HG03442 (cell line): ENCODE data around the gene ENC1.
A peak's percentile ranks its signal among the peaks of the same experiment; 100 is the strongest.

Experiments used
- ATAC-seq: cut with Tn5 transposase; IDR thresholded peaks from one replicate; pipeline ENCODE4 v1.9.1; 2021; ENCODE audit warnings: mild to moderate bottlenecking, moderate library complexity; ENCODE audit not compliant: unreplicated experiment

ENC1 gene

DNA sequence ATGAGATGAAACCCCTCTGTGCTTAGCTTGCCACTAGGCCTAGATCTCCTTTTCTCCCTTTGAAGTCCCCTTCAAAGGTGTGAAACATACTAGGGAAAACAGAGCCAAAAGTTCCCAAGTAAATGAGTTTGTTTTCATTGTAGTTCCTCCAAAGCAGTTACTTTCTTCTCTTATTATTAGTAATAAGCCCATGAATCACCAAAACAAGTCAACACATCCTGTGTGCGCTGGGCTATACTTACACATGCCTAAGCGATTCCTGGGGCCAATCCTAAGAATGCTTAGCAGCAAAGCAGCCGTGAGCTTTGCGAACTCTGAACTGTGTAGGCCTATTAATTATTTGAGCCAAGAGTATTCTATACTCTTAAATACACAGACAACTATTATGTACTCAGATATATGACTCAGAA is 7.6 kb downstream of the ENC1 start:
- ATAC-seq = no peak

DNA sequence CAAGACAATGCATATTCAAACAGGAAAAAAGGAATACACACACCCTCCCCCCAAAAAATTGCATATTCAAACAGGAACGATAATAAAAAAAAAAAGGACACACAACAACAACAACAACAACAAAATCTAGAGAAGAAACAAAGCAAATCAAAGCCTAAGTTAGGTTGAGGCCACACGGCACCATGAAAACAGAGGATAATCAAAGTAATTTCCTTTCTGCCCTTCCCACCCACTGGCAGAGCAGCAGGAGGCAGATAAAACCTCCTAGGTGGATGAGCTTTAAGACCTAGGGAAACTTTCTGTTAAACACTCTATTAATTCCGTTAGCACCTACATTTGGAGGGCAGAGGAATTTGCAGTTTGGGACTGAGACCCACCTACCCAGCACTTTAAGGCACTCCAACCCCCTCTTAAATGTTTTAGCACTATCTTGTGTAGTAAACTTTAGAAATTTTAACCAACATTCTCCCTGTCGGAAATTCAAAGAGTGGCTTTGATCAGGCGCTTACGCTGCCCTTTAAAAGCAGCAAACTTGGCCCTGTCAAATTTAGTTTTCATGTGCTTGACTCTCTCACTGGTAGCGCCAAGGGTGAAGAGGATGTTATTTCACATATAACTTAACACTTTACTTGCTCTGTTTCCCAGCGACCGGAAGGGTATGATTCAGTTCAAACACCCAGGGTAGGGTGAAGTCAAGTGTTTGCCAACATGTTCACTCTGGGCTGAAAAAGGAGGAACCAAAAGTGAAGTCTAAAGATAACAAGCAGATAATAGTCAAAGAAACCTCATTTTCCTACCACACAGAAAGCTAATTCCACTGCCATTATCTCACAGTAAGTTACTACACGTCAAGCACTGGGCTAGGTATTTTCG is 9.2 kb downstream of the ENC1 start:
- peak; percentile 89 for ATAC-seq

GRCh38 chr5:74630453-74631066 is 10.0 kb downstream of the ENC1 start:
- ATAC-seq = no peak

GRCh38 chr5:74629326-74629725 is 11.2 kb downstream of the ENC1 start:
- ATAC-seq = no peak

DNA sequence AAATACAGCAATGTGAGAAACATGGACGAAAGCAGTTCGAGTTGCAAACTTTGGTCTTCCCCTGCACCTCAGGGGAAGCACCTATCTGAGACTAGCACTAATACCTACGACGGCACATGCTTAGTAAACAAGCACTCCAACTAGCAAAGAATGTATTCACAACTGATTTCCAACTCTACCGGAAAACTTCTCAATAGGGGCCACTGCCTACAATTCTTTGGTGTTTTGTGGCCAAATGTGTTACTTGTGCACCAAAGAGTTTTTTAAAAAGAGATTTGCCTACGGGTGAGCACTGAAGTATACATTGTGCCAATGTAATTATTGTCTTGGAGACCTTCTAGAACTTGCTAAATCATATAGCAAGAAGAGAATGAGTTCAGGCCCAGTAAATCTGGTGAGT is 12.2 kb downstream of the ENC1 start:
- no peak for ATAC-seq

GRCh38 chr5:74627646-74628279 is 12.8 kb downstream of the ENC1 start:
- no peak for ATAC-seq

- no peak for ATAC-seq
Measured at GRCh38 chr5:74626386-74627222, 13.9 kb downstream of the ENC1 start.

DNA sequence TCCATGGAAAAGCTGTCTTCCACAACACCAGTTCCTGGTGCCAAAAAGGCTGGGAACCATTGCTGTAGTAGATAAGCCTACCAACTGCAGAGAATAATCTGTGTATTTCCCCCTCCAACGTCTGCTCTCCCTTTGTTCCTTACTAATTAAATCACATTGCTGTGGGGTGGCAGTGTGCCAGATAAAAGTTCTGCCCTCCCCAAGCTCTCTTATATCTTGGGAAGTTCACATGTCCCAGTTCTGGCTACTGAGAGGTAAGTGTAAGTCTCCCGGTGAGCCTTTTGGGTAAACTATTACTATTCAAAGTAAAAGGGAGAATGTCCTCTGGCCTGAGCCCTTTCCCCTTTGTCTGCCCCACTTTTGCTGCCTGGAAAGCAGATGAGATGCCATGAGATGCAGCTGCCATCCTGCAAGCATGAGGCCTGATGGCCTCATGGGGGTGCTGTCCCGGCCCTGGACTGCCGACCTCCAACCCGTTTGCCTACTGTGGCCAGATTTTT is 14.7 kb downstream of the ENC1 start:
- ATAC-seq = no peak

DNA sequence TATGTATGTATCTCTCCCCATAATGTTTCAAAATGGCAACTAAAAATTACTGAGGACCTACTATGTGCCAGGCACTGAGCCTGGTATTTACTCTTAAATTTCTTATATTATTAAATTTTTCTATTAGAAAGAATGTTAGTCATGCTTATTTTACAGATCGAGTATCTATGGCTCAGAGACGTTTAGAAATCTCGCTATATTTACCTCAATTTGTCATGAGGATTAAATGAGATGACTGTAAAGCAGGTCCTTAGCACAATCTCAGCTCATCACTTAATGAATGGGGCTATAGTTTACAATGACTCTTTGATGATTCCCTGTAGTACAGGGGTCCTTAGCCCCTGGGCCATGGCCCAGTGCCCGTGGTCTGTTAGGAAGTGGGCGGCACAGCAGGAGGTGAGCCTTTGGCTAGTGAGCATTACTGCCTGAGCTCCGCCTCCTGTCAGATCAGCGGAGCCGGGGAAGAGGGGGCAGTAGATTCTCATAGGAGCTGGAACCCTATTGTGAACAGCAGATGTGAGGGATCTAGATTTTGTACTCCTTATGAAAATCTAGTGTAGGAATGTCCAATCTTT is 15.5 kb downstream of the ENC1 start:
- no peak for ATAC-seq

DNA sequence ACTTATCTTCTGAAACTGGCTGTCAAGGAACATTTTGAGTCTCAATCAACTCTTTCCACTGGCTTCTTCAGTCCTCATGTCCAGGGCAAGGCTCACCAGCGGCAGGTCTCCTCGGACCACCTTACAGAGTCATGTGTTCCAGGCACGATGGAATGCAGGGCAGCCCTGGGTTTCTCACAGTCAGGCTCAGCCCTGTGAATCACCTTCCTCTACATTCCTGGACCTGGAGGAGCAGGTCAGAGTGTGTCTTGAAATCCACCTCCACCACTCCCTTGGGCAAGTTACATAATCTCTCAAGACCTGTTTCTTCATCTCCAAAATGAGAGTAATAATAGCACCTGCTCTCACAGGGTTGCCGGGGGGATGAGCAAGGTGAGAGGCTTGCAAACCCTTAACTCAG is 16.0 kb downstream of the ENC1 start:
- no peak for ATAC-seq

DNA sequence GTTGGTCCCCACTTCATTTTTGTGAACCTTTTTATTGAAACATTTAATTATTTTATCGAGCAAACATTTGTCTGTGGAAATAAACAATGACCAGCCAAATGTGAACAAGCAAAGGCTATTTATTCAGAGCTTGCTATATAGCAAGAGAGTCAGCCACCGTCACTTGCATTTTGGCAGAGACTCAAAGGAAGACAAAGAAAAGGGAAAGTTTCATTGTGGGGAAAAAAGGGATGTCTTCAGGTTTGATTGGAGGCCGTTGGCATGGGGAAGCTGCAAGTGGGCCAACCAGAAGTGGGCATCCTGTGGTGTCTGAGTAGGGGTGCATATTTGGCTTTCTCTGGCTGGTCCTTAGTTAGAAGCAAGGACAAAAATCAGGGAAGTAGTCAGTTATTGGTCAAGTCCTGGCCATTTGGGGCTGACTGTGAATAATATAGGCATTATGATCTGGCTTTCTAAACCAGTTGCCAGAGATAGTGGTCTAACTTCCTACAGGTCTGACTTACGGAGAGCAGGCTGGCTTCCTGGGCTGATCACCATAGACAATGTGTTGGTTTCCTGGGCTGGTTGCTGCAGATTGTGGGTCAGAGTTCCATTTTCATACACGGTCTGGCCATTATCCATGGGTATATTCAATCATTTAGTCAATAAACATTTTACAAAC is 16.6 kb downstream of the ENC1 start:
- no peak for ATAC-seq

DNA sequence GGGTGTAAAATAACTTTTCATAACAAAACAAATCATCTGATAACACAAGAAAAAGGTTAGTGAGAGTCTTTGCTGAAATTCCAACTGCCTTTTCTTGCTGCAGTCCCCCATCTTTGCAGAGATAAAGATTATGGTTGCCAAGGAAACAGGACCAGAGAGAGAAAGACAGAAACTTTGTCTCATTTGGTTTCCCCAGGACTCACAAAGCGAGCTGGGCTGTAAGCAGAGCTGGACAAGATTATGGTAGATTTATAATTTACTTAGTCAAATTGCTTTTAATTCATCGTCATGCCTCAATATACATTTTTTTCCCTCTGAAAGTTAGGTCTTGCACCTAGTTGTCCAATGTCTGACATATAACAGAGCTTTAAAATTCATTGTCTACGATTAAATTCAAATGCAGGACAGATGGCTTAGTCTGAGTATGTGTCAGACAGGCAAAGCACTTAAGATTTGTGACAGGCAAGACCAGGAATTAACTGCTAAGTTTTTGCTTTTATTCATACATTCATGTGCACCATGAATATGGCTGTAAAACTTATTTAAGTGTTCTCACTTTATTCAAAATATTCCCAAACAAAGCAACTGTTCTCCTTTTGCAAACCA is 17.4 kb downstream of the ENC1 start:
- no peak for ATAC-seq

- peak; percentile 79 for ATAC-seq
Measured at GRCh38 chr5:74622122-74622521, 18.4 kb downstream of the ENC1 start.

DNA sequence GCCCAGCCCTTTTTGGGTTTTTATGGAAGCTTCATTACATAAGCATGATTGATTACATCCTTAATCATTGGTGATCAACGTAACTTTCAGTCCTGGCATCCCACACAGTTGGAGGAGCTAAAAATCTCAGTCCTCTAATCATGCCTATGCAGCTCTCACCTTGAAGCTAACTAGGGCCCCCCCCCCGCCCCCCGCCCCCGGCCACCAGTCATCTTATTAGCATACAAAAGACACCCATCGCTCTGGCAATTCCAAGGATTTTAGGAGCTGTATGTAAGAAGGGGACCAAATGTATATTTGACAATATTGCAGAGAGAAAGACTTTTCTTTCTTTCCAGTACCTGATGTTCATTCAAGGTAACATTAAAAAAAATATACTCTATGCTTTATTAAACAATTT is 19.0 kb downstream of the ENC1 start:
- no peak for ATAC-seq

DNA sequence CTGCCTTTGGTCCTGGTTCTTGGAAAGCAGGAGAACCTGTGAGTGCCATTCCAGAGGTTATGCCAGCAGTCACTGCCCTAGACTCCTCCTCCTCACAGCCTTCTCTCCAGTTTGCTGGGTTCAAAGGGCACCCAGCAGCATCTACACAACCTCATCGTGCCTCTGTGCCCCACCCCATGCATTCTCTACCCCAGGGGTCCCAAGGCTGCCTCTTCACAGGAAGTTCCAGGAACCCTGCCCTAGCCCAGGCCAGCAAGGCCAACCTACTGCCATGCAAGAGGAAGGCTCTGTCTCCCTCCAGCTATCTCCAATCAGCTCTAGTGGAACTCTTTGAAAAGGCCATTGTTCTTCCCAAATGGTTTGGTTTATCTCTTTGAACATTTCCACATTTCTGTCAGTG is 21.2 kb downstream of the ENC1 start:
- no peak for ATAC-seq

GRCh38 chr5:74618106-74618505 is 22.4 kb downstream of the ENC1 start:
- ATAC-seq = no peak

DNA sequence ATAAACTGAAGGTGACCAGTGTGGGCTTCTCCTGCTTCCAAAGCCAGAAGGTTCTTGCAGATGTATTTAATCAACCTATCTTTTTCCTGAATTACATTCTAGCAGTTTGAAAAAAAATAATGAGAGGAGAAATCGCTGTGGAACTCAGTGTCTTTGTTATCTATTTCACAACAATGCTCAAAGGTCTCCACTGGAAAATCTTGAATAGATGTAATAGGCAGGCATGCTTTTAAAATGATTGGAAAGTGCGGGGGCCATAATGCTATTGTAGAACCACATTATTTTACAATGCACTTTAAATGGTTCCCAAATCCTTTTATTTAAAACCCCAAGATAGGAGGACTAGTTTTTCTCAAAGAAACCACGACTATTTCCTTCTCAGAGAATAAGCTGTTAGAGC is 23.3 kb downstream of the ENC1 start:
- no peak for ATAC-seq

DNA sequence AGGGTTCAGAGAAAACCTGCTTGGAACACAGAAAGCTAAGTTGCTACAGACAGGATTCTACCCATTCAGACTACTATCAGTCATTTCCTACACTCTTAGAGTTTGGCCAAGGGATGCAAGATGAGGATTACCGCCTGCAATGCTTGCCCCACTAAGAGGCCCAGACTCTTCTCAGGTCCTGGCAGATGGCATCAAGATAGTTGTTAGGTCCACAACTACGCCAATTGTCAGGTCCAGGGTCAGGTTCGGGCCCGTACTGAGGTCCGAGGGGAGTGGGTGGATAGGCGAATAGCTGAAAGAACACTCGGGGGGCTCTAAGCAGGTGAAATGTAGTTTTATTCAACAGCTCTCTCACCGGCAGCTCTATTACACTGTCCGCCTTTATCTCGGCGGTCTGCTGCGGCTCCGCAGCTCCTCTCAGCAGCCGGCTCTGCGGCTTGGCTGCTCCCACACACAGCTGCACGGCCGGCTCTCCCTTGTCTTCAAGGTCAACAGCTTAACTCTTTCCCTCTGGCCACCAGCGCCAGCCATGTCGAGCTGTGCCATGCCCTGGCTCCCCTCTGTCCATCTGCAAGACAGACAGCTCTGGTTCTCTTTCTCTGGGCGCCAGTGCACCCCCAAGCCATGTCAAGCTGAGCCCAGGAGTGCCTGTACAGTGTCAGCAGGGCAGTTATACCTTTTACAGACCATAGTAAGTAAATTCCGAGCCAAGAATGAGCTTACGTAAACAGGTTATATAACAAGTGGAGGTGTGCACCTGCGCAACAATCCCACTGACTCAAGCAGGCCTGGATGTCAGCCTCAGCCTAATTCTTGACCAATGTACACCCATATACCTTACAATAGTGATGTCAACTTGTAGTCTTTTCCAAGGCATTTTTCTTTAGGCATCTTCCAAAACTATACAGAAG is 24.0 kb downstream of the ENC1 start:
- no peak for ATAC-seq

- no peak for ATAC-seq
Measured at GRCh38 chr5:74613283-74613682, 27.2 kb downstream of the ENC1 start.
